Measurements from ENCODE around the gene SRD5A2. TPM values are rescaled to one million over a fixed set of nuclear protein-coding genes. Genes with fewer than 3 reads are reported as not detected.

SRD5A2 gene
- total and polyA plus RNA-seq, 2 of the 8 experiments (the other 6 are each of a cell fraction or from before 2014, with no cell fraction given) = 0.02 TPM; not detected in 1

DNA sequence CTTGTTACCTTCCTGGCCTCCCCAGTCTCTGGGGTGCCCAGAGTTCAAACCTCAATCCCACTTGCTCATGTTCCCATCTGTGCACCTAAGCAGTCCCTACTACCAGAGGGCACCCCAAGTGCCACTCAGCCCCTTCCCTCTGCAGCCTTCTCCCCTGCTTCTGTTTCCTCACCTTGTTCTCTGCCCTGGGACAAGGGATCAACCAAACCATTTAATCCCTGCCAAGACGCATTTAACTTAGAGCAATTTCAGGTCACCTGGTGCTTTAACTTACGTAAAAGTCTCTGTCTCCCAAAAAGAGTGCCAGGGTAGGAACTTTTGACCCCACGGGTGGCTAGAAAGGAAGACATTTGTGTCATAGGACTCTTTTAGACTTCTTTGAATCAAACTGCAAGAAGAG, 67.2 kb downstream of the SRD5A2 start:
- no peak overlapping the region for H3K4ac ChIP-seq (replicated peaks; ENCODE audit: insufficient read length, low read depth, low read length)
- no peak overlapping the region for H2BK20ac ChIP-seq (ENCODE audit: low read length)
- TF ChIP-seq CBX5 (IDR thresholded peaks at IDR 0.05; ENCODE audit: low read depth, low read length) = no peak
- no peak for TF ChIP-seq ZNF274 (IDR thresholded peaks at IDR 0.05; ENCODE audit: borderline replicate concordance, extremely low read depth, low read length)
- TF ChIP-seq POLR2AphosphoS5 (IDR thresholded peaks at IDR 0.05; ENCODE audit: low read depth, low read length) = no peak
- TF ChIP-seq, protein P1, sequence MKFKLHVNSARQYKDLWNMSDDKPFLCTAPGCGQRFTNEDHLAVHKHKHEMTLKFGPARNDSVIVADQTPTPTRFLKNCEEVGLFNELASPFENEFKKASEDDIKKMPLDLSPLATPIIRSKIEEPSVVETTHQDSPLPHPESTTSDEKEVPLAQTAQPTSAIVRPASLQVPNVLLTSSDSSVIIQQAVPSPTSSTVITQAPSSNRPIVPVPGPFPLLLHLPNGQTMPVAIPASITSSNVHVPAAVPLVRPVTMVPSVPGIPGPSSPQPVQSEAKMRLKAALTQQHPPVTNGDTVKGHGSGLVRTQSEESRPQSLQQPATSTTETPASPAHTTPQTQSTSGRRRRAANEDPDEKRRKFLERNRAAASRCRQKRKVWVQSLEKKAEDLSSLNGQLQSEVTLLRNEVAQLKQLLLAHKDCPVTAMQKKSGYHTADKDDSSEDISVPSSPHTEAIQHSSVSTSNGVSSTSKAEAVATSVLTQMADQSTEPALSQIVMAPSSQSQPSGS (IDR thresholded peaks at IDR 0.05; ENCODE audit: low read length) = no peak
- no peak for TF ChIP-seq E2F6 (IDR thresholded peaks at IDR 0.05)
- no peak for TF ChIP-seq RAD21 (IDR thresholded peaks at IDR 0.05 in 1 of 2, conservative IDR thresholded peaks at IDR 0.05 in 1 of 2; ENCODE audit: low read depth in 2 of 2, low read length in 2 of 2)
- TF ChIP-seq POU5F1 (IDR thresholded peaks at IDR 0.05; ENCODE audit: low read depth, low read length) = no peak
- TF ChIP-seq, protein P2, sequence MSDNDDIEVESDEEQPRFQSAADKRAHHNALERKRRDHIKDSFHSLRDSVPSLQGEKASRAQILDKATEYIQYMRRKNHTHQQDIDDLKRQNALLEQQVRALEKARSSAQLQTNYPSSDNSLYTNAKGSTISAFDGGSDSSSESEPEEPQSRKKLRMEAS (IDR thresholded peaks at IDR 0.05) = no peak
- TF ChIP-seq TEAD4 (IDR thresholded peaks at IDR 0.05; ENCODE audit: low read depth, low read length) = no peak
- no peak for TF ChIP-seq POLR2A (IDR thresholded peaks at IDR 0.05; ENCODE audit: control extremely low read depth in 1 of 2, low read depth in 2 of 2, low read length in 2 of 2)
- no peak for TF ChIP-seq RFX5 (IDR thresholded peaks at IDR 0.05; ENCODE audit: borderline replicate concordance, low read depth, low read length)
- no peak for DNase-seq (ENCODE audit: low read depth in 1 of 2, low spot score in 2 of 2)
- H3K14ac ChIP-seq (ENCODE audit: insufficient read length) = no peak overlapping the region
- CTCF ChIA-PET (ENCODE audit: partially characterized antibody) = interaction anchor here (2.6 kb wide), 1 partner anchor 9 kb away, joined by 16 read pairs; no protein-coding TSS in a partner anchor
- no peak overlapping the region for H3K56ac ChIP-seq (replicated peaks; ENCODE audit: insufficient read length, low read depth, low read length)
- H3K27me3 ChIP-seq (replicated peaks in 1 of 4; ENCODE audit: control insufficient read depth in 3 of 4, extremely low read depth in 1 of 4, insufficient read depth in 3 of 4, low read length in 3 of 4) = no peaks in the 10 kb centered on the region
- POLR2A ChIA-PET (ENCODE audit: partially characterized antibody) = no interaction called here
- FAIRE-seq = no peak
- no peak overlapping the region for H3K18ac ChIP-seq (ENCODE audit: extremely low read depth, low read length)
- H3K9ac ChIP-seq (replicated peaks in 1 of 4; ENCODE audit: extremely low read depth in 1 of 4, low read depth in 3 of 4, low read length in 3 of 4) = no peak overlapping the region
- H2BK15ac ChIP-seq (ENCODE audit: low read length) = no peak overlapping the region
- no peaks in the 10 kb centered on the region for H4K20me1 ChIP-seq (replicated peaks in 1 of 2; ENCODE audit: control insufficient read depth in 1 of 2, insufficient read depth in 2 of 2, low read length in 2 of 2)
- H3K9me3 ChIP-seq (ENCODE audit: insufficient read depth in 2 of 2, low read depth in 1 of 2, low read length in 1 of 2) = peaks cover 10 to 39% of the 10 kb centered on the region in 2 experiments; a peak in 3 of 4 replicates
- H2BK5ac ChIP-seq (ENCODE audit: low read depth, low read length) = no peak overlapping the region
- no peaks in the 10 kb centered on the region for H3K79me2 ChIP-seq (ENCODE audit: control insufficient read depth in 1 of 2, insufficient read depth in 2 of 2, low read length in 2 of 2)
- H3K4me3 ChIP-seq (ENCODE audit: extremely low read depth in 1 of 4, insufficient read depth in 2 of 4, low read depth in 3 of 4, low read length in 4 of 4) = no peak overlapping the region
- WGBS, 2 experiments (ENCODE audit: extremely low coverage in 1 of 2, insufficient coverage in 1 of 2, insufficient read length in 1 of 2, insufficient replicate concordance in 2 of 2, low coverage in 1 of 2, low lambda C conversion rate in 2 of 2, missing lambda C conversion rate in 1 of 2) = 88% methylated on average over 3 of the region's 3 CpGs; no CpG with 5 or more reads in 1 of the 2 experiments
- no peak overlapping the region for H3K4me2 ChIP-seq (ENCODE audit: insufficient read depth in 1 of 2, low read depth in 2 of 2, low read length in 2 of 2)
- no peaks in the 10 kb centered on the region for H3K36me3 ChIP-seq (ENCODE audit: control insufficient read depth in 2 of 4, insufficient read depth in 4 of 4, low read length in 3 of 4)
- no peak overlapping the region for H2AFZ ChIP-seq (ENCODE audit: low read length)
- H4K5ac ChIP-seq (ENCODE audit: insufficient read length, low read depth, low read length) = no peak overlapping the region
- no peak overlapping the region for H4K8ac ChIP-seq (ENCODE audit: extremely low read depth, insufficient read depth, low read length)
- no peaks in the 10 kb centered on the region for H3K4me1 ChIP-seq (replicated peaks in 1 of 4; ENCODE audit: control insufficient read depth in 3 of 4, insufficient read depth in 4 of 4, low read length in 3 of 4)
- no peak overlapping the region for H3K23ac ChIP-seq (ENCODE audit: insufficient read length)
- no peak overlapping the region for H2BK12ac ChIP-seq (ENCODE audit: low read depth, low read length)
- H3K27ac ChIP-seq (ENCODE audit: low read depth, low read length) = no peak overlapping the region
- H3K79me1 ChIP-seq (ENCODE audit: low read depth, low read length) = no peaks in the 10 kb centered on the region
- no peaks in the 10 kb centered on the region for H3K23me2 ChIP-seq (ENCODE audit: low read depth, low read length)
- H2BK120ac ChIP-seq (replicated peaks; ENCODE audit: low read depth, low read length) = no peak overlapping the region
- no peak overlapping the region for H2AK5ac ChIP-seq (ENCODE audit: low read depth, low read length)
- H4K91ac ChIP-seq (replicated peaks; ENCODE audit: insufficient read length, low read length) = no peak overlapping the region

All from H1 (cell line).